Fibroblast of lung (primary cell): Measurements from ENCODE around the gene MPND.

Experiments used
- EZH2 ChIP-seq: IDR thresholded peaks from 2 replicates; pipeline ENCODE4 v1.5.1; 2012; ENCODE audit warnings: low read length, control low read depth, mild to moderate bottlenecking; ENCODE audit errors: missing control alignments
- TF ChIP-seq, protein P1 (sequence below), 2 donors: IDR thresholded peaks in 1 of 2; conservative IDR thresholded peaks in 1 of 2; 1 replicate in 1 of 2; 2 replicates in 1 of 2; pipeline ENCODE4 v1.5.1; 2011 to 2012; ENCODE audit warnings: low read length in 2 of 2, control low read depth in 1 of 2, inconsistent platforms in 1 of 2, low read depth in 1 of 2, mild to moderate bottlenecking in 1 of 2

DNA sequence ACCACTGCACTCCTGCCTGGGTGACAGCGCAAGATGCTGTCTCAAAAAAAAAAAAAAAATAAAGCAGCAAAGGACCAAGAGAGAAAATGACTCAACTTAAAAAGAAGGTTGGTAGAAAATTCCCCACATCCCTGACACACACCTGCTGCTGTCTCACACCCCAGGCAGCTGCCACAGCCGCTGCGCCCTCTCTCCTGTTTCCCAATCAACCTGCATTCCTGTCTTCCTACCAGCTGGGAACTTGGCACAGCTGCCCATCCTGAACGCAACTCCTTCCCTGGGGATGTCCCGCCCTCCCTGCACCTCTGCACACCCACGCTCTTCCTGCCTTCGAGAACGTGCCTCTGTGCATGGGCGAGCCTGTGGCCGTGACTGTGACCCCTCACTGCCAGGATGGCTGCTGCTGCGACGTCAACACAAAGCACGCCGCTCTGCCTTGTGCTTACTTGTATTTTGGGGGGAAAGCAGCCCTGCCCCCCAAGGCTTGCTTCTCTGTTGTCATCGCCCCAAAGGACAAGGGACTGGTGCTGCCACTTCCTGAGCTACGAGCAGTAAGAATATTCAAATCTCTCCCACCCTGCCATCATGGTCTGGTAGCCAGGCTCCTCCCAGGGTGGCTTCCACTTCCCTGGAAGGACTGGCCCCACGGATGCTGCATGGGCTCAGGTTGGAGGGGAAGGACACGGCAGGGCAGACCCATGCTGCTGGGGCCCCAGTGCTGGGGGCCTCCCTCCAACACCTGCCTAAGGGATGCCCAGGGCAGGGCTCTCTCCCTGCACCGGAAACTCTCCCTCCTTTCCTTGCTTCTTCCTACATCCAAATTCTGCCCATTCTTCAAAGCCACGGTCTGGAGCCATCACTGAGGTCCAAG is 36.3 kb downstream of the MPND start:
- TF ChIP-seq, protein P1, sequence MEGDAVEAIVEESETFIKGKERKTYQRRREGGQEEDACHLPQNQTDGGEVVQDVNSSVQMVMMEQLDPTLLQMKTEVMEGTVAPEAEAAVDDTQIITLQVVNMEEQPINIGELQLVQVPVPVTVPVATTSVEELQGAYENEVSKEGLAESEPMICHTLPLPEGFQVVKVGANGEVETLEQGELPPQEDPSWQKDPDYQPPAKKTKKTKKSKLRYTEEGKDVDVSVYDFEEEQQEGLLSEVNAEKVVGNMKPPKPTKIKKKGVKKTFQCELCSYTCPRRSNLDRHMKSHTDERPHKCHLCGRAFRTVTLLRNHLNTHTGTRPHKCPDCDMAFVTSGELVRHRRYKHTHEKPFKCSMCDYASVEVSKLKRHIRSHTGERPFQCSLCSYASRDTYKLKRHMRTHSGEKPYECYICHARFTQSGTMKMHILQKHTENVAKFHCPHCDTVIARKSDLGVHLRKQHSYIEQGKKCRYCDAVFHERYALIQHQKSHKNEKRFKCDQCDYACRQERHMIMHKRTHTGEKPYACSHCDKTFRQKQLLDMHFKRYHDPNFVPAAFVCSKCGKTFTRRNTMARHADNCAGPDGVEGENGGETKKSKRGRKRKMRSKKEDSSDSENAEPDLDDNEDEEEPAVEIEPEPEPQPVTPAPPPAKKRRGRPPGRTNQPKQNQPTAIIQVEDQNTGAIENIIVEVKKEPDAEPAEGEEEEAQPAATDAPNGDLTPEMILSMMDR (conservative IDR thresholded peaks at IDR 0.05 in 1 of 2, IDR thresholded peaks at IDR 0.05 in 1 of 2; ENCODE audit: low read depth in 1 of 2, low read length in 2 of 2): no peak
- no peak for TF ChIP-seq EZH2
